ENCODE results near the gene DCLK3. TPM values are rescaled to one million over a fixed set of nuclear protein-coding genes. Genes with fewer than 3 reads are reported as not detected.
A peak's percentile ranks its signal among the peaks of the same experiment; 100 is the strongest.

DCLK3 gene
- total RNA-seq (2012; rRNA removed): not detected in 2 replicates
- not detected in 2 replicates for polyA plus RNA-seq (2012; rRNA removed)
- not detected in 2 replicates for polyA plus RNA-seq (2012; cell fraction: cytosol; rRNA removed)
- polyA plus RNA-seq (2012; cell fraction: nucleus; rRNA removed; ENCODE audit: low replicate concordance): not detected in 2 replicates
- not detected for Bru-seq, nascent RNA
- not detected for BruChase-seq, experiment 1, labeled RNA remaining after a 6-hour chase
- not detected for BruChase-seq, experiment 2, labeled RNA remaining after a 2-hour chase
- long read RNA-seq: 0 reads

GRCh38 chr3:36763850-36764703 lies at the start of gene DCLK3:
DCLK3 (minus strand) TSS chr3:36764553; CDS start chr3:36764263, 290 bp downstream.
- Histone ChIP-seq H2AK9ac (replicated peaks; ENCODE audit: low read depth, low read length, poor library complexity) (peak within 1 kb of the TSS; percentile 42), H2BK5ac (ENCODE audit: low read depth, low read length, poor library complexity, severe bottlenecking) (no peak within 1 kb of the TSS), H2BK120ac (ENCODE audit: low read depth, low read length) (no peak within 1 kb of the TSS), H3K9me1 (ENCODE audit: insufficient read depth, low read length) (no peaks in the 10 kb centered on the region), H3K4me1 (ENCODE audit: control insufficient read depth, insufficient read depth, low read length) (no peaks in the 10 kb centered on the region), H2AFZ (replicated peaks; ENCODE audit: low read length, poor library complexity) (peak within 1 kb of the TSS; percentile 43), H2BK15ac (ENCODE audit: low read depth, low read length) (no peak within 1 kb of the TSS), H2AK5ac (ENCODE audit: low read depth, low read length) (no peak within 1 kb of the TSS), H3K36me3 (ENCODE audit: control insufficient read depth, insufficient read depth, low read length) (no peaks in the 10 kb centered on the region), H3K23ac (ENCODE audit: low read depth, low read length) (no peak within 1 kb of the TSS), H3K4me3 (ENCODE audit: insufficient read depth, low read depth, low read length) (no peak within 1 kb of the TSS), H3K9me3 (ENCODE audit: control insufficient read depth, insufficient read depth, low read length) (peaks cover 5% of the 10 kb centered on the region; the same call in 1 of the 2 replicates), H4K91ac (ENCODE audit: insufficient read depth, low read depth, low read length) (no peak within 1 kb of the TSS), H4K8ac (ENCODE audit: low read depth in 2 of 2, low read length in 2 of 2) (no peak within 1 kb of the TSS), H3K14ac (replicated peaks; ENCODE audit: low read depth, low read length) (no peak within 1 kb of the TSS), H3K9ac (ENCODE audit: low read depth, low read length) (no peak within 1 kb of the TSS), H3K27ac (ENCODE audit: insufficient read depth, low read length) (no peak within 1 kb of the TSS), H3K18ac (ENCODE audit: low read depth, low read length) (no peak within 1 kb of the TSS), H2BK20ac (ENCODE audit: low read depth, low read length) (no peak within 1 kb of the TSS), H3K4ac (ENCODE audit: low read depth, low read length) (no peak within 1 kb of the TSS), H3K27me3 (ENCODE audit: control insufficient read depth, insufficient read depth, low read length) (peaks cover 41% of the 10 kb centered on the region), H3K56ac (ENCODE audit: extremely low read depth, insufficient read depth, low read length) (no peak within 1 kb of the TSS), H4K20me1 (ENCODE audit: insufficient read depth, low read length) (no peaks in the 10 kb centered on the region), H4K5ac (ENCODE audit: low read depth, low read length) (no peak within 1 kb of the TSS), H3K79me1 (ENCODE audit: low read depth in 1 of 2, low read length in 2 of 2) (no peaks in the 10 kb centered on the region), H3K4me2 (ENCODE audit: low read depth, low read length) (no peak within 1 kb of the TSS; the same call in 1 of the 2 replicates)
- POLR2A ChIA-PET (ENCODE audit: unreplicated experiment): no interaction called here
- BruUV-seq (replicated peaks): no TSS peak
- CTCF ChIA-PET: no interaction called here
- ATAC-seq (ENCODE audit: low read depth) (peak; percentile 40; the same call in 1 of the 2 replicates), DNase-seq (no peak)
- dilution Hi-C loops (cut with HindIII; ENCODE audit: low sequenced_read_pairs, unreplicated experiment): no loop called here
- in situ Hi-C loops (cut with MboI; ENCODE audit: low sequenced_read_pairs): no loop called here
- 11% methylated on average over 16 of the region's 99 CpGs; no CpG with 5 or more reads in 1 of the 2 experiments for WGBS, 2 experiments (ENCODE audit: extremely low coverage in 2 of 2, insufficient read length in 1 of 2)
- intact Hi-C loops (cut with micrococcal nuclease): no loop called here
- TF ChIP-seq POLR2A (IDR thresholded peaks at IDR 0.05; ENCODE audit: low read depth, low read length) (no peak), NFE2L2 (IDR thresholded peaks at IDR 0.05; ENCODE audit: low read depth, low read length) (no peak), CEBPB (IDR thresholded peaks at IDR 0.05; ENCODE audit: low read depth, low read length) (no peak), MAZ (IDR thresholded peaks at IDR 0.05; ENCODE audit: borderline replicate concordance, low read depth, low read length) (no peak), RFX5 (IDR thresholded peaks at IDR 0.05; ENCODE audit: low read depth, low read length) (no peak), FOS (IDR thresholded peaks at IDR 0.05; ENCODE audit: low read depth, low read length) (no peak), MAFK (IDR thresholded peaks at IDR 0.05; ENCODE audit: low read depth, low read length) (no peak), BHLHE40 (IDR thresholded peaks at IDR 0.05; ENCODE audit: low read depth, low read length) (no peak), RAD21 (IDR thresholded peaks at IDR 0.05; ENCODE audit: low read length) (no peak), CHD1 (IDR thresholded peaks at IDR 0.05; ENCODE audit: low read depth, low read length) (no peak), USF2 (IDR thresholded peaks at IDR 0.05; ENCODE audit: low read depth, low read length) (no peak), SMC3 (IDR thresholded peaks at IDR 0.05; ENCODE audit: low read depth, low read length) (no peak)
- TF ChIP-seq, protein P1, sequence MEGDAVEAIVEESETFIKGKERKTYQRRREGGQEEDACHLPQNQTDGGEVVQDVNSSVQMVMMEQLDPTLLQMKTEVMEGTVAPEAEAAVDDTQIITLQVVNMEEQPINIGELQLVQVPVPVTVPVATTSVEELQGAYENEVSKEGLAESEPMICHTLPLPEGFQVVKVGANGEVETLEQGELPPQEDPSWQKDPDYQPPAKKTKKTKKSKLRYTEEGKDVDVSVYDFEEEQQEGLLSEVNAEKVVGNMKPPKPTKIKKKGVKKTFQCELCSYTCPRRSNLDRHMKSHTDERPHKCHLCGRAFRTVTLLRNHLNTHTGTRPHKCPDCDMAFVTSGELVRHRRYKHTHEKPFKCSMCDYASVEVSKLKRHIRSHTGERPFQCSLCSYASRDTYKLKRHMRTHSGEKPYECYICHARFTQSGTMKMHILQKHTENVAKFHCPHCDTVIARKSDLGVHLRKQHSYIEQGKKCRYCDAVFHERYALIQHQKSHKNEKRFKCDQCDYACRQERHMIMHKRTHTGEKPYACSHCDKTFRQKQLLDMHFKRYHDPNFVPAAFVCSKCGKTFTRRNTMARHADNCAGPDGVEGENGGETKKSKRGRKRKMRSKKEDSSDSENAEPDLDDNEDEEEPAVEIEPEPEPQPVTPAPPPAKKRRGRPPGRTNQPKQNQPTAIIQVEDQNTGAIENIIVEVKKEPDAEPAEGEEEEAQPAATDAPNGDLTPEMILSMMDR (conservative IDR thresholded peaks at IDR 0.05; ENCODE audit: low read depth, low read length): no peak
- TF ChIP-seq, protein P2, sequence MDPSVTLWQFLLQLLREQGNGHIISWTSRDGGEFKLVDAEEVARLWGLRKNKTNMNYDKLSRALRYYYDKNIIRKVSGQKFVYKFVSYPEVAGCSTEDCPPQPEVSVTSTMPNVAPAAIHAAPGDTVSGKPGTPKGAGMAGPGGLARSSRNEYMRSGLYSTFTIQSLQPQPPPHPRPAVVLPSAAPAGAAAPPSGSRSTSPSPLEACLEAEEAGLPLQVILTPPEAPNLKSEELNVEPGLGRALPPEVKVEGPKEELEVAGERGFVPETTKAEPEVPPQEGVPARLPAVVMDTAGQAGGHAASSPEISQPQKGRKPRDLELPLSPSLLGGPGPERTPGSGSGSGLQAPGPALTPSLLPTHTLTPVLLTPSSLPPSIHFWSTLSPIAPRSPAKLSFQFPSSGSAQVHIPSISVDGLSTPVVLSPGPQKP (IDR thresholded peaks at IDR 0.05; ENCODE audit: borderline replicate concordance, low read depth, low read length): no peak
